Breast epithelium (tissue), 3 donors: ENCODE results near the gene PDGFB.

ENCODE experiments used
- CTCF ChIP-seq, 3 donors: fragments of 450-650 bp; IDR thresholded peaks; one replicate each; pipeline ENCODE4 v1.5.1; 2016 to 2017; ENCODE audit warnings: antibody characterized with exemption in 3 of 3, mild to moderate bottlenecking in 3 of 3, moderate library complexity in 3 of 3
- POLR2A ChIP-seq: fragments of 450-650 bp; IDR thresholded peaks from one replicate; pipeline ENCODE4 v1.6.1; 2016; ENCODE audit warnings: antibody characterized with exemption, mild to moderate bottlenecking, moderate library complexity
- POLR2AphosphoS5 ChIP-seq, 3 donors: sonication (generic); formaldehyde crosslinking; IDR thresholded peaks; one replicate each; pipeline ENCODE4 v1.6.1; 2017; ENCODE audit warnings: antibody characterized with exemption in 3 of 3

GRCh38 chr22:39292561-39293074, 47.8 kb upstream of the PDGFB start:
- peak in 1 of 3 donors; percentile 7 for TF ChIP-seq CTCF (IDR thresholded peaks at IDR 0.05)
- TF ChIP-seq POLR2A: peak; percentile 34
- TF ChIP-seq POLR2AphosphoS5 (IDR thresholded peaks at IDR 0.05): peak; percentile 23 to 59 (median 48)
